Calu3 (cell line): ENCODE results near the gene ST7. TPM values are rescaled to one million over a fixed set of nuclear protein-coding genes. Genes with fewer than 3 reads are reported as not detected.
A peak's percentile ranks its signal among the peaks of the same experiment; 100 is the strongest.

Experiments used
- BruUV-seq: library from RNA; stranded (reverse); fragments of 400-500 nt; replicated peaks from 2 replicates; lab custom pipeline; 2021; lab: Mats Ljungman, UMichigan
- CTCF ChIA-PET: fragments of 300-600 bp; sonication (Branson Sonifier 250); formaldehyde crosslinking; loops from one replicate; lab custom pipeline; 2022; ENCODE audit warnings: antibody characterized with exemption; lab: Charles Lee
- DNase-seq: peaks from one replicate; pipeline ENCODE4 v3.0.0; 2022
- H3K27ac Mint-ChIP-seq: one replicate; pipeline ENCODE4 v1.8.0; 2022; ENCODE audit warnings: mixed read lengths; ENCODE audit not compliant: unreplicated experiment
- H3K27me3 Mint-ChIP-seq: one replicate; pipeline ENCODE4 v1.8.0; 2022; ENCODE audit warnings: mixed read lengths; ENCODE audit not compliant: unreplicated experiment
- H3K36me3 Mint-ChIP-seq: one replicate; pipeline ENCODE4 v1.8.0; 2022; ENCODE audit warnings: mild to moderate bottlenecking, moderate library complexity, mixed read lengths; ENCODE audit not compliant: insufficient read depth, unreplicated experiment
- H3K4me1 Mint-ChIP-seq: one replicate; pipeline ENCODE4 v1.8.0; 2022; ENCODE audit warnings: mild to moderate bottlenecking, low read depth, mixed read lengths; ENCODE audit not compliant: unreplicated experiment
- H3K4me3 Mint-ChIP-seq: one replicate; pipeline ENCODE4 v1.8.0; 2022; ENCODE audit warnings: mild to moderate bottlenecking, low read depth, moderate library complexity, mixed read lengths; ENCODE audit not compliant: unreplicated experiment
- H3K9me3 Mint-ChIP-seq: one replicate; pipeline ENCODE4 v1.8.0; 2022; ENCODE audit warnings: low read depth, mixed read lengths; ENCODE audit not compliant: unreplicated experiment
- CTCF ChIP-seq: fragments of 200-600 bp; IDR thresholded peaks from one replicate; pipeline ENCODE4 v1.8.0; 2022; ENCODE audit warnings: antibody characterized with exemption; ENCODE audit not compliant: unreplicated experiment
- intact Hi-C: fragments of 100-400 bp; cut with micrococcal nuclease; formaldehyde crosslinking; loops from one replicate; pipeline ENCODE4 v1.10.0; 2022; ENCODE audit not compliant: unreplicated experiment
- total RNA-seq: library from RNA; stranded (reverse); gene quantifications from 2 replicates; pipeline ENCODE4 v1.2.3, GENCODE V29; 2022

The ST7 gene
- total RNA-seq, 1 experiment from 2014 or later, result 17.7 TPM

DNA sequence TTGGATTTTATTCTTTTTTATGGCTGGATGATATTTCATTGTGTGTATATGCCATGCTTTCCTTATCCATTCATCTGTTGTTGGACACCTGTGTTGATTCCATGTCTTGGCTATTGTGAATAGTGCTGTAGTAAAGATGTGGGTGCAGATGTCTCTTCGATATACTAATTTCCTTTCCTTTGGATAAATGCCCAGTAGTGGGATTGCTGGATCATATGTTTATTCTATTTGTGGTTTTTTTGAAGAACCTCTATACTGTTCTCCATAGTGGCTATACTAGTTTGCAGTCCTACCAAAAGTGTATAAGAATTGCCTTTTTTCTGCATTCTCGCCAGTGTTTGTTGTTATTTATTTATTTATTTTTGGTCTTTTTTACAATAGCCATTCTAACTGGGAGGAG is 209.8 kb downstream of the ST7 start:
- CTCF ChIA-PET, result no interaction called here
- BruUV-seq, result no TSS peak
- Mint-ChIP-seq H3K4me1 (peaks cover 9% of the 10 kb centered on the region), H3K27me3 (no peaks in the 10 kb centered on the region), H3K36me3 (no peaks in the 10 kb centered on the region), H3K27ac (no peak overlapping the region), H3K4me3 (no peak overlapping the region), H3K9me3 (no peaks in the 10 kb centered on the region)
- no peak for DNase-seq
- intact Hi-C loops, result no loop called here
- TF ChIP-seq CTCF, result no peak

DNA sequence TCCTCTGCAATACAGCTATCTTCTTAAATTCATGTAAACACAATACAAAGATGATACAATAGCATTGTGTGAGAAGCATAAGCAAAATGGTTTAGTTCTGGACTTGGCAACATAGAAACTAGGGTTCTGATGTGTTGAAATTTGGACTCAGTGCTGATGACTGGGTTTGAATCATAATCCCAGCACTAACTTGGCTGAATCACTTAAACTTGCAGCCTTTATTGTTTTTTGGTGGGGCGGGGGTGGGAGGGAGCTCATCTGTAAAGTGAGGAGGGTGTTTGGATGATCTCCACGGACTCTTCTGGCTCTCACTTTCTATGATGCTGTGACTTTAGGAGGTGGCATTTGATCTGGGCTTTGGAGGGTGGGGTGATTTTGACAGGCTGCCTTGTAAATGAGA is 211.3 kb downstream of the ST7 start:
- TF ChIP-seq CTCF, result no peak
- Mint-ChIP-seq H3K36me3 (no peaks in the 10 kb centered on the region), H3K9me3 (no peaks in the 10 kb centered on the region), H3K27me3 (no peaks in the 10 kb centered on the region), H3K27ac (no peak overlapping the region), H3K4me1 (peaks cover 15% of the 10 kb centered on the region), H3K4me3 (no peak overlapping the region)
- CTCF ChIA-PET, result no interaction called here
- intact Hi-C loops, result no loop called here
- no TSS peak for BruUV-seq
- DNase-seq, result no peak

DNA sequence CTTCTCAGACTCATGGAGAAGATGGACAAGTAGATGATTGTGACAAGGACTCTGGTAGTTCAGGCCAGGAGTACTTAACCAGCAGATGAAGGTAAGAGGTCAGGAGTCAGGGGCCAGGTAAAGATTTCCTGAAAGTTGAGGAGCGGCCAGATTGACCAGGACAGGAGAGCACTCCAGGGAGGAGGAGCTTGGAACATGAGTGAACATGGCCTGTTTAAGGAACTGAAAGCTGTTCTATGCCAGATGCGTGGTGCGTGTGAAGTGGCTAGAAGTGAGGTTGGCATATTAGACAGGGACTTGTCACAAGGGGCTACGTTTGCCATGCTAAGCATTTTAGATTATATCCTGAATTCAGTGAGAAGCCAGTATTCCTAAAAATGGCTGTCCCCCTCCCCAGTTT is 212.4 kb downstream of the ST7 start:
- intact Hi-C loops, result no loop called here
- H3K27me3 Mint-ChIP-seq, result no peaks in the 10 kb centered on the region
- H3K9me3 Mint-ChIP-seq, result no peaks in the 10 kb centered on the region
- H3K36me3 Mint-ChIP-seq, result no peaks in the 10 kb centered on the region
- CTCF ChIA-PET, result no interaction called here
- H3K4me3 Mint-ChIP-seq, result no peak overlapping the region
- H3K27ac Mint-ChIP-seq, result no peak overlapping the region
- H3K4me1 Mint-ChIP-seq, result peaks cover 23% of the 10 kb centered on the region
- no peak for DNase-seq
- no TSS peak for BruUV-seq
- TF ChIP-seq CTCF, result no peak

GRCh38 chr7:117169907-117170306 is 216.6 kb downstream of the ST7 start:
- peak; percentile 68 for DNase-seq
- no peaks in the 10 kb centered on the region for H3K36me3 Mint-ChIP-seq
- intact Hi-C loops, result no loop called here
- no peaks in the 10 kb centered on the region for H3K9me3 Mint-ChIP-seq
- H3K4me1 Mint-ChIP-seq, result peaks cover 31% of the 10 kb centered on the region
- no TSS peak for BruUV-seq
- no peak overlapping the region for H3K4me3 Mint-ChIP-seq
- CTCF ChIA-PET, result interaction anchor here (0.6 to 0.7 kb wide), 2 partner anchors 10 to 131 kb away, joined by 3 to 4 read pairs; no protein-coding TSS in a partner anchor
- H3K27ac Mint-ChIP-seq, result no peak overlapping the region
- TF ChIP-seq CTCF, result no peak
- H3K27me3 Mint-ChIP-seq, result no peaks in the 10 kb centered on the region
